GM21619 (cell line): ENCODE results near the gene WDR6.

Experiments used
- ATAC-seq: cut with Tn5 transposase; IDR thresholded peaks from one replicate; pipeline ENCODE4 v1.9.1; 2021; ENCODE audit not compliant: unreplicated experiment

The WDR6 gene

DNA sequence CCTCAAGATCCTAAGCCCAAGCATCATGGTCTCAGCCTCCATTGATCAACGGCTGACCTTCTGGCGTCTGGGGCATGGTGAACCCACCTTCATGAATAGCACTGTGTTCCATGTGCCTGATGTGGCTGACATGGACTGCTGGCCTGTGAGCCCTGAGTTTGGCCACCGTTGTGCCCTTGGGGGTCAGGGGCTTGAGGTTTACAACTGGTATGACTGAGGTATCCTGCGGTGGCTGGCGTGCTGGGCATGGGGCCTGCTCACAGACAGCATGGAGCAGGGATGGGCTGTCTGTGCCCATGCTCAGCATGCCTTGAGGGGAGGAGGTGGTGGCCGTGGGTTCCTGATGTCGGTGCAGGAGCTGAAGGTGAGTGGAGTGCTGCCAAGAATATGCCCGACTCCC lies 7.9 kb downstream of the WDR6 start:
- no peak for ATAC-seq

- no peak for ATAC-seq
Measured at GRCh38 chr3:49015765-49016164, 8.6 kb downstream of the WDR6 start.

- ATAC-seq = no peak
Measured at GRCh38 chr3:49016414-49017228, 9.4 kb downstream of the WDR6 start.

DNA sequence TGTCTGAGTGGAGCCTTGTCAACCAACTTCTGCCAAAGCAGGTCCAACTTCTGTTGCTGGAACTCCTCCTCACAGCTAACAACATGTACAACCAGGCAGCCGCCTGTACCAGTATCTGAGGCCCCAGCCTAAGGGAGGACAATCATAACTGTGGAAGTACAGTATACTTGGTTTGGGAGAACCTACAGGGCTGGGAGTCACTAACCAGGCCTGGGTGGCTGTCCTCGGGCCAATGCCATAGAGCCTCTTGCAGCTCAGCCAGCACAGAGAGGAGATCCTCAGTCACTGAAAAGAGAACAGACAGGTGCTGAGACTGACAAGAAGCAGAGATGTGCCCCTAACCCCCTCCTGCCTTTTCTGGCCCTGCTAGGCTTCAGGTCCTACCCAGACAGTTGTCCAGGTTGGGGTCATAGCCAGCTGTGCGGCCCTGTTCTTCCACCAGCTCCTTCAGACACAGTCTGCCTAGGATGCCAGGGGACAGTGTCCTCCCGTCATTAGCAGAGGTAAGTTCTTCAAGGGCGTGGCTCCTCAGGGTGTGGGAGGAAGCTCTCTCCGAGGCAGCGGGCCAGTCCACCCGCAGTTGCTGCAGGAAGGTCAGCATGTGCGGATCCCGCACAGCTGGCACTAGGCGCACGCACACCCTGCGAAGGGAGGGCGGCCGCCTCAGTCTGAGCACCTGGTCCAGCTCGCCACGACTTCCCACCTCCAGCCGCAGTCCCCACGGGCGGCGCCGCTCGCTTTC lies 10.2 kb downstream of the WDR6 start:
- no peak for ATAC-seq

DNA sequence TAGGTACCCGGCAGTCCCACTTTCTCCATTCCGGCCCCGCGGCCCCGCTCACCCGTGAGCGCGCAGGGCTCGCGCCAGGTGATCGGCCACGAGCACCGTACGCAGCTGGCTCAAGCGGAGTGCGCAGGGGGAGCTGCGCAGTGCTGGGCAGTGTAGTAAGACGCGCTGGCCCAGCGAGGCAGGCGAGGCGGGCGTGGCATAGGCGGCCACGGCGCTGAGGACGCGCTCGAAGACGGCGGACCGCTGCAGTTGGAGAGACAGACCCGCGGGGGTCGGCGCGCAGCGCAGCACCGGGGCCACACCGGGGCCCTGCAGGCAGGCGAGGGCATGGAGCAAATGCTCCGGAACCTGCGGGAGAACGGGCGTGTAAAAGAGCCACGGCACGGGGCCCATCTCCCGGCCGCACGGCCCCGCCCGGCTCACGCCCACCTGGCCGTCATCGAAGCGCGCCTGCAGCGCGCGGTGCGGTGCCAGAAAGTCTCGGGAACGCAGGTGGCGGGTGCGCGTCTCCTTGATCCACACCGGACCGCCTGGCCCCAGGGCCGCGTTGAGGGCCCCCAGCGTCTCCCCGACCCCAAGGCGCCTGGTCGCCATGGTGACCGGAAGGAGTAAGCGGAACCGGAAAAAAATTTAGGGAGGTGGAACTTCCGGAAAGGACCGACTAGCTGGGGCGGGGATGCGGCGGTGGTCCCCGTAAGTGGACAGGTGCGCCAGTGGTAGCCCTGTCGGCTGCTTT lies 10.9 kb downstream of the WDR6 start, which contains the start of gene DALRD3:
Gene DALRD3 (minus strand): TSS at position 610 of the 736 bp plus-strand sequence. CDS start 16 bp downstream, at position 594.
- no peak for ATAC-seq

DNA sequence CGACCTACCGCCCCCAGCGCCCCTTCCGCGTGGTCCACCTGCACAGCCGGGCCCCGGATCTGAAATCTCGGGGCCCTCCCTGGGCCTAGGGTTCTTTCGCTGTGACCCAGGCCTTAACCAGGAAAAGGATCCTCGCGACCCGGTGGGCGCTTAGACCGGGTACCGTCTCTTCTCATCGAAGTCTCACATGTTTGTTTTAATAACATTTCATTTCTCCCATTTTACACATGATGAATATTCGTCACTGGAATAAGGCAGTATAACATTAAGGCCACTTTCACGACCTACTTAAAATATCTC lies 11.5 kb downstream of the WDR6 start:
- ATAC-seq = no peak

GRCh38 chr3:49019941-49020329 lies 12.7 kb downstream of the WDR6 start:
- ATAC-seq = no peak

DNA sequence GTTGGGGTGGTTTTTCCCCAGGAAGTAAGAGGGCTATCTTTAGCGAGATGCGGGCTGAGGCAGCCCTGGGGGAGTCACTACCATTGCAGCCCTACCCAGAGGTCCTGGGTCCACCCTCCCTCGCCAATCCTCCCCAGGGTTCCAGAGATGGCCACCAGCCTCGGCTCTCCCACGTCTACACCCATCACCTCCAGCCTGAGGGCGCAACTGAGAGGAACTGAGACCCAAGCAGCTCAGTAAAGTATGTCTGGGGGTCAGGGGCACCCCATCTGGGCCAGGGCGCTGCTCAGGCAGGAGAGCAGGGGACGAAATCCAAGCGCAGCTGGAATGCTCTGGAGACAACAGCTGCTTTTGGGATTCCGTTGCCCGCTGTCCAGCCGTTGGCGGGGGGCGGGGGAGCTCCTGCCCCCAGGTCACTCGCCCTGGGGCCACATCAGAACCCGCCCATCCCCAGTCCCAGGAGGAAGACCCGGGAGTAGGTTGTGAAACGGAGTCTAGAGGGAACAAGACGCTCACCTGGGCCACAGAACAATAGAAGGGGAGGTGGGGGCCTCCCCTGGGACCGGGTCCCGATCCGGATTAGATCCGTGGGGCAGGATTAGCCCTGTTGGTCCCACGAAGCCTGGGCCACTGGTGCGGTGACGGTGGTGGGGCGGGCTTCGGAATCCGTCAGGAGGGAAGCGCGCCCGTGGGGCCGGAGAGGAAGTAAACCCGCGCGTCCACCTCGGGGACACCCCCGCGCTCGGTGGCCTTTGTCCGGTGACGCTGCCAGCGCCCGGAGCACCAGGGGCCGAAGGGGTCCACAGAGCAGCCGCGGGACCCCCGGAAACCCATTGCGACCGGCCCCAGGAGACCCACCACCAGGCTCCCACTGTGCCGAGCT lies 13.4 kb downstream of the WDR6 start:
- ATAC-seq = peak; percentile 3

DNA sequence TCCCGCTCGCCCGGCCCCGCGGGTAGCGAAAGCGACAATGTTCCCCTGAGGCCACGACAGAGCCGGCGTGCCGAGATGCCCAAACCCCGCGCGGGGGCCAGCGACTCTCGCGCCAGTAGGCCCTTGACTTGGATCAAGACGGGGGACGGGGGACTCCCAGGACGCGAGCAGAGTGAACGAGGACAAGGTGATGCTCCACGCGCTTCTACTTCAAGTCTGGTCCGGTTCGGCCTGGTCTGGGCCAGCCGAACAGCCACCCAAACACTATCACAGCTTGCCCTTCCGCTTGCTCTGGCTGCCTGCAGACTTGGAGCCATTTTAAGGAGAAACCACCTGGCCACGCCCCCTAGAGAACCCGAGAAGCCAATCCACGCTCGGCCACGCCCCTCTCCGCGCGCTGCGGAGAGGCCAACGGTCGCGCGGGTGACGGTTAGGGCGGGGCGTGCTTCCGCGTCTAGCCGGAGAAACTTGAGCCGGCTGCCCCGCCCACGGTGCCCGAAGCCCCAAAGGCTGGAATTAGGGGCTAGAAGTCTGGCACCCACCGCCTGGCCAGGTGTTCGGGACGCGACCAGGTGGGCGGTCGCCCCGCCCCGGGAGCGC lies 14.1 kb downstream of the WDR6 start:
- ATAC-seq = peak; percentile 39

DNA sequence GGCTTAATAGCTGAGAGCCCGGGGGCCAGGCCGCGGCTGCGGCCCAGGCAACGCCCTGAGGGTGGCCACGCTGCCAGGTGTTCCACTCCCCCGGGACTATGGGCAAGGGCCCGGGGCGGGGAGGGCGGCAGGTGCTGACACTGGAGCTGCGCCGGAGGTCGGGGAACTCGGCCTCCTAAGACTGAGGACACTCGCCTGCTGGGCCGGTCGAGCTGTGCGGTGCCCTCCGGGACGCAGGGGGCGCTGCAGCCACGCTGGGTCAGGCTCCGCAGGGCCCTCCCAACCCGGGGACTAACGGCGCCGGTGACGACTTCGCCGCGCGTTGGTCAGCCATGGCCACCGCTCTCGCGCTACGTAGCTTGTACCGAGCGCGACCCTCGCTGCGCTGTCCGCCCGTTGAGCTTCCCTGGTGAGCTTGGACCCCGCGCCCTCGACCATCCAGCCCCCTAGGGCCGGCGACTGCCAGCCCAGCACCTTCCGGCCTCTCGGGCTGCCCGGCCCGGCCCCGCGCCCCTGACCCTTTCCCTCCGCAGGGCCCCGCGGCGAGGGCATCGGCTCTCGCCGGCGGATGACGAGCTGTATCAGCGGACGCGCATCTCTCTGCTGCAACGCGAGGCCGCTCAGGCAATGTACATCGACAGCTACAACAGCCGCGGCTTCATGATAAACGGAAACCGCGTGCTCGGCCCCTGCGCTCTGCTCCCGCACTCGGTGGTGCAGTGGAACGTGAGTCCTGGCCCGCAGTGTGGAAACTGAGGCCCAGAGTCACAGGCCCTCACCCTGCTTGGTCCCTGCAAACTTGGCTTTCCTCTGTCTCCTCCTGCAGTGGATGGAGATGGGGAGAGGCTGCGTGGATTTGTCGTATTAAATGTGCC lies 14.9 kb downstream of the WDR6 start, which contains the start of gene NDUFAF3:
Gene NDUFAF3 (plus strand): TSS at position 309 of the 875 bp plus-strand sequence. CDS start 24 bp downstream, at position 333.
- peak; percentile 54 for ATAC-seq

DNA sequence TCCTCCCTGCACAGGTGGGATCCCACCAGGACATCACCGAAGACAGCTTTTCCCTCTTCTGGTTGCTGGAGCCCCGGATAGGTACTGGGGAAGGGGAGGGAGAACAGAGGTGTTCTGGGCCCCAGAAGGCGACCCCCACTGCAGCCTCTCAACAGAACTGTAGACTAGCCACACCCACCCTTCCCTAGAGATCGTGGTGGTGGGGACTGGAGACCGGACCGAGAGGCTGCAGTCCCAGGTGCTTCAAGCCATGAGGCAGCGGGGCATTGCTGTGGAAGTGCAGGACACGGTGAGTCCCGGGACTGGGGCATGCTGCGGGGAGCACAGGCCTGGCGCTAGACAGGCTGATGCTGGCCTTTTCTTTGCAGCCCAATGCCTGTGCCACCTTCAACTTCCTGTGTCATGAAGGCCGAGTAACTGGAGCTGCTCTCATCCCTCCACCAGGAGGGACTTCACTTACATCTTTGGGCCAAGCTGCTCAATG lies 15.5 kb downstream of the WDR6 start:
- no peak for ATAC-seq

- no peak for ATAC-seq
Measured at GRCh38 chr3:49023775-49024174, 16.6 kb downstream of the WDR6 start.

DNA sequence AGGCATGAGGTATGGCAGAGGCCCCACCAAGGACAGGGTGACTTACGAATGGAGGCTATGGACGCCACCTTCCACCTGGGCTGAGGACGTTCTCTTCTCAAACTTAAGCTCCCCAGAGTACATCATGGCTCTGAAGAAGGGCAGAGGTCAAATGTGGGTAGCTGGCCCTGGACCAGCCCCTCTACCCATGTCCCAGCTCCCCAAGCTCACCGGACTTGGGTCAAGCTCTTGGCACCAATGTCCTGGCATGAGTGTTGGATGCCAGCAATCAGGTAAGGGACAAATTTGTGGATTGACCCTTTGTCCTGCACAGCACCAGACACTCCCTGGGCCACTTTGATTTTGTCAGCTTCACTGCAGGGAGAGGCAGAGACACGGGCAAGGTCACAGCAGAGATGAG lies 17.3 kb downstream of the WDR6 start:
- ATAC-seq = no peak

DNA sequence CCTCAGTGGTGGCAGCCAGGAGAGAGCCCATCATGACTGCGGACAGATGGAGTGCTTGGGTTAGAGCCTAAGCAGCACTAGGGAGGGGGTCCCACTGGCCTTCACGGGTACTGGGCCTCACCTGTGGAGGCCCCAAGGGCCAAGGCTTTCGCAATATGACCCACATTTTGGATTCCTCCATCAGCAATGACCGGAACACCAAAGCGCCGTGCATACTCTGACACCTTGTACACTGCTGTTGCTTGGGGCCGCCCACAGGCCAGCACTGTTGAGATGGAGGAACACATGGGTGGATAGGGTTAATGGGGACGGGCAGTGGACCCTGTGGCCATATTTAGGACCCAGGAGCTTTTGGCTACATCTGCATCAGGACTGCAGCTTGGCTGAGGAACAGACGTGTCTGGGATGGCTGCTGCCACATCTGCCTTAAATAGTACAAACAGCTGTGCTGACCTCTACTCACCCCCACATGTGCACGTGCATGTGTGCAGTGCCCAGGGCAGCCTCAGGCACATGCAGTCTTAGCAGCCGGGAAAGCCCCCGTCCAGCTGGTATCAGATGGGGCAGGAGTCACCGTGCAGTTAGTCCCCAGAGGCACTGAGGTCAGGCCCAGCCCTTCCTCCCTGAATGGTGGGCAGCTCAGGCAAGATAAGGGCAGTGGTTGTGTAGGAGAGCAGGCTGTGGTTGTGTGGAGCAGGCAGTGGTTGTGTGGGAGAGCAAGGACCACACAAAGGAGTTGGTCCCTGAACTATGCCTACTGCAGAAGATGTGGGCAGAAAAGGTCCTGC lies 18.0 kb downstream of the WDR6 start:
- no peak for ATAC-seq

GRCh38 chr3:49025793-49026520 lies 18.8 kb downstream of the WDR6 start:
- ATAC-seq = no peak

- no peak for ATAC-seq
Measured at GRCh38 chr3:49026536-49026935, 19.3 kb downstream of the WDR6 start.

DNA sequence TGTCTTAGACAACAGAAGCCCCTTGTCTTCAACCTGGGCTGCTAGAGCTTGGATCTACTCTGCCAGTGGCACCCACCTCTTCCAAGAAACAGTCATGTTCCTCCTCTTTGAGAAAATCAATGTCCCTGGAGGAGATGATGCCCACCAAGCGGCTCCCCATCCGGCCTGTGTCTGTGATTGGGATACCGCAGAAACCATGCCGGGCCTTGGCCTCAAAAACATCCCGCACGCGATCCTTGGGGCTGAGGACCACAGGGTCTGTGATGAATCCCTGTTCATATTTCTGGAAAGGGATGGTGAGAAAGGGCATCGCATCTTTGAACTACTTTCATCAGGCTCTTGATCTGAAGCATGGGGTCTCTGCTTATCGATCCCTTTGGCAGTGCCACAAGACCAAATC lies 20.4 kb downstream of the WDR6 start:
- ATAC-seq = no peak

GRCh38 chr3:49028298-49028672 lies 21.1 kb downstream of the WDR6 start:
- no peak for ATAC-seq
